MG63 (cell line): Measurements from ENCODE around the gene IRF1. TPM values are rescaled to one million over a fixed set of nuclear protein-coding genes. Genes with fewer than 3 reads are reported as not detected.

Source experiments
- DNase-seq: peaks from one replicate; pipeline ENCODE4 v3.0.0-alpha.2; 2020
- H3K27me3 ChIP-seq: fragments of 250-450 bp; sonication (Bioruptor Pico); 2 replicates; pipeline ENCODE4 v1.5.1; 2020; ENCODE audit warnings: mild to moderate bottlenecking, moderate library complexity
- H3K36me3 ChIP-seq: fragments of 250-450 bp; sonication (Bioruptor Pico); 2 replicates; pipeline ENCODE4 v1.5.1; 2020; ENCODE audit warnings: mild to moderate bottlenecking, moderate library complexity
- H3K4me3 ChIP-seq: fragments of 250-450 bp; sonication (Bioruptor Pico); 2 replicates; pipeline ENCODE4 v1.5.1; 2020; ENCODE audit warnings: mild to moderate bottlenecking, moderate library complexity
- H3K9me3 ChIP-seq: fragments of 250-450 bp; sonication (Bioruptor Pico); 2 replicates; pipeline ENCODE4 v1.5.1; 2020; ENCODE audit warnings: mild to moderate bottlenecking, moderate library complexity
- total RNA-seq: library from RNA; depleted of rRNA; stranded (reverse); fragments of >200 nt; shearing (Covaris generic); gene quantifications from 2 replicates; pipeline ENCODE4 v1.2.3, GENCODE V29; 2014; ENCODE audit warnings: low replicate concordance

Gene IRF1
- total RNA-seq, 1 experiment from 2014 or later, result 34.7 TPM

DNA sequence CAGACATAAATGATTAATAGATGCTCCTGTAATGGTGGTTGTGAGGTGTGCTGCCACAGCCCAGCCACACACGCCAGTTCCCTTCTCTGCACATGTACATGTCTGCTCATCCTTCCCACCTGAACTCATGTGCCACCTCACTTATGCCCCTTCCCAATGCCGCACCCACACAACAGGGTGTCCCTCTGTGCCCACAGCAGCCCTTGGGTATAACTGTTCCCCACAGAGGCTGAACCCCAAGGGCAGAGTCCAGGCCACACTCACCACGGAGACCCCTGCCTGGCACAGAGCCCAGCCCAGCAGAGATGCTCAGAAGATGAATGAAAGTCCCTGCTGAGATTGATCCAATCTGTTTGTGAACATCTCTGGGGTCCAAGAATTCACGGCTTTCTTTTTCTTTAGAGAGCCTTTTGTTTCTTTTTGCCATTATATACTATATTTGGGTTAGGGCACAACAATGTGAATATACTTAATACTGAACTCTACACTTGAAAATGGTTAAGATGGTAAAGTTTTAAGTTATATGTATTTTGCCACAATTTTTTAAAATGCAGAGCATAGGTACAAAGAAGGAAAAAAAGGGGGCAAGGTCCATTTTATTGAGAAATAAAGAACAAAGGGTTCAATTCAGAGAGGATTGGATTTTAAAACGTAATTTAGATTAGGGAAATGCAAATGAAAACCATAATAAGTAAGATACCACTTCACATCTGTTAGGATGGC is 29.6 kb downstream of the IRF1 start:
- no peak for DNase-seq
- H3K27me3 ChIP-seq, result no peaks in the 10 kb centered on the region
- peaks cover 6% of the 10 kb centered on the region for H3K36me3 ChIP-seq
- no peaks in the 10 kb centered on the region for H3K9me3 ChIP-seq
- H3K4me3 ChIP-seq, result no peak overlapping the region

DNA sequence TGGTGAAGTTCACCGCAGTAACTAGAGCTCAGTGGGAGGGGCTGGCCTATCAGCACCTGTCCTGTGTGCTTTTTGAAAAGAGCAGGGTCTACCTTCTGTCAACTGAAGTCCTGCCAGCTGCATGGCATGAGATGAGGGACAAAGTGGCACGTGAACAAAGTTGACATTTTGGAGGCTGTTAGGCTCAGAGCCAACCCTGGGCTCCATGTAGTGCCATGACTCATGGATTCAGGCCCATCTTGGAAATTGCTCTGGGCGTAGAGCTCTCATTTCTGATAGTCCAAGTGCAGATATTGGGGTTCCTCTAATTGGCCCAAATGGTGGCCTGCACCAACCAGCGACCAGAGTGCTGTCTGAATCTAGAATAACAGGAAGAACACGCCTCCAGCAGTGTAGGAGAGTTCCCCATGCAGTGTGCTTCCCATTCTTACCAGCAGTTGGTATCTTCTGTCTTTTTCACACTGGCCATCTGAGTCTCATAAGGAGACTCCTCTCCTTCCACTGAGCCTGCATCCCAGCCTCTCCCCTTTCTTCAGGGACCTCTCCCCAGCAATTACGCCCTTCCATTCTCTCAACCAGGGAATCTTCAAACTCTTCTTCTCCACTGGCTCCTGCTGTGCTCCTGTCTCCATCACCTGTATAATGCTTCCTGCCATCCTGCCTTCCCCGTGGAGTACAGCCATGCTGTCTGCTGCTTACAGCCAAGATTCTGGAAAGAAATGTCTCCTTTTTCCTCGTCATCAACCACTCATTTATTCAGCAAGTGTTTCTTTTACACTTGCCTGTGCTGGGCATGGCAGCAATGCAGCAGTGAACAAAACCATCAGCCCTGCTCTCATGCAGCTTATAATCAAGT is 30.4 kb downstream of the IRF1 start:
- no peaks in the 10 kb centered on the region for H3K9me3 ChIP-seq
- no peak overlapping the region for H3K4me3 ChIP-seq
- no peak for DNase-seq
- no peaks in the 10 kb centered on the region for H3K27me3 ChIP-seq
- peaks cover 6% of the 10 kb centered on the region for H3K36me3 ChIP-seq

DNA sequence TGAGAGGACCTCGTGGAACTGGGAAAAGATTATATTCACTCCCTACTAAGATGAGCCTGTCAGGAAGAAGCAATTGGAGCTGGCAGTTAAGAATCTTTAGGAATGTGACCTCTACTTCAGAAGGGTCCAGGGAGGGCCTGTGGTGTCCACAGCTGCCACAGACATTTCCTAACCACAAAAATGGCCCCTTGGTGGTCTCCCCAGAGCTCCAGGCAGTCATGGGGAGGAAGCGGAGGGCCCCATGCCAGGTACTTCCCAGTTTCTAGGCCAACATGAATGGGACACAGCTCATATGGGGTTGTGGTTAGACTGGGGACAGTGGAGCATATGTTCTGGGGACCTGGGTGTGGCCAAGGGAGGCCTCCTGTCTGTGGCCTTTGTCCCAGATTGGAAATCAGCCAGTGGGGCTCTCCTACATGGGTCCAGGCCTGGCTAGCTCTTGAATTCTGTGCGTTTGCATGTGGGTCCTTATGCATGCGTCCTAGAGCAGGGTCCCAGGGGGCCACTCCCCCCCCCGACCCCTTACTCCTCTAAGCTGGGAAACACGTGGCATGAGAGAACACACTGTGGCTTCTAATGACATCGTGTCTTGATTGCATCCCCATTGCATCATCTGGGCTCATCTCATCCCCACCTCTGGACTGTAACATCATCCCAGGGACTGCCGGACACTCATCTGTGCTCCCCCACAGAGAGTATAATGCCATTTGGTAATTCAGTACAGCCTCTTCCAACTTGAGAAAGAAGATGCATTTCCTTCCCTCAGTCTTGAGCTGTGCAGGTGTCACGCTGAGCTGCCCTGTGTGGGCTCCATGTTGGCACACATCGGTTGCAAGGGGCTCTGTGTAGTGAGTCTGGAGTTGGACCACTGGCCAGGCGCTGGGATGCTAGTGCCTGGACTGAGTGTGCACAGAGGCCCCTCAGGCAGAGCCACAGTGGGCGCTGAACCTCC is 31.3 kb downstream of the IRF1 start:
- H3K4me3 ChIP-seq, result no peak overlapping the region
- DNase-seq, result peak; percentile 19
- H3K36me3 ChIP-seq, result peaks cover 3% of the 10 kb centered on the region; the same call in 1 of the 2 replicates
- H3K27me3 ChIP-seq, result no peaks in the 10 kb centered on the region
- H3K9me3 ChIP-seq, result no peaks in the 10 kb centered on the region

DNA sequence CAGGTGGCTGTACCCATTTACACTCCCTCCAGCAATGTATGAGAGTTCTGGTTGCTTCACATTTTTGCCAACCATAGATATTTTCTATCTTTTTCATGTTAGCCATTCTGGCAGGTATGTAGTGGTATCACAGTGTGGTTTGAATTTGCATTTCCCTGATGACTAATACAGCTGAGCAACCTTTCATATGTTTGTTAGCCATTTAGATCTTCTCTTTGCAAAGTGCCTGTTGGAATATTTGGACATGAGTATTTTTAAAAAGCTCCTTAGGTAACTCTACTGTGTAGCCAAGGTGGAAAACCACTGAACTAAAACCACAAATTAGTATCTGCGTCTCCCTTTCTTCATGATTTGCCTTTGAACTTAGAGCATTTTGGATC is 31.9 kb downstream of the IRF1 start:
- peaks cover 3% of the 10 kb centered on the region; the same call in 1 of the 2 replicates for H3K36me3 ChIP-seq
- DNase-seq, result no peak
- H3K4me3 ChIP-seq, result no peak overlapping the region
- H3K27me3 ChIP-seq, result no peaks in the 10 kb centered on the region
- H3K9me3 ChIP-seq, result no peaks in the 10 kb centered on the region

DNA sequence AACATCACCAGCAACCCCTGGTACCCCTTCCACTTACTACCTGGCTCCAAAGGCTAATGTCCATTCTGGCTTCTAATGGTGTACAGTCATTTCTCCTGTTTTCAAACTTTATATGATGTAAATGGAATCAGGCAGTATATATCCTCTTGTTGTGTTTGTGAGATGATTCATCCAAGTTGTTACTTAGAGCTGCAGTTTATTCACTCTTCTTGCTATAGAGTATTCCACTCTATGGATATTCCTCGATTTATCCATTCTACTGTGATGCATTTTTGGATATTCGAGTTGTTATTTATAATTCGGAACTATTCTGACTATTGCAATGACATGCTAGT is 32.4 kb downstream of the IRF1 start:
- Histone ChIP-seq H3K36me3 (peaks cover 3% of the 10 kb centered on the region; the same call in 1 of the 2 replicates), H3K27me3 (no peaks in the 10 kb centered on the region), H3K4me3 (no peak overlapping the region), H3K9me3 (no peaks in the 10 kb centered on the region)
- DNase-seq, result no peak

GRCh38 chr5:132457371-132458225 is 33.0 kb downstream of the IRF1 start:
- Histone ChIP-seq H3K27me3 (no peaks in the 10 kb centered on the region), H3K36me3 (peaks cover 3% of the 10 kb centered on the region; the same call in 1 of the 2 replicates), H3K9me3 (no peaks in the 10 kb centered on the region), H3K4me3 (no peak overlapping the region)
- DNase-seq, result peak; percentile 73

DNA sequence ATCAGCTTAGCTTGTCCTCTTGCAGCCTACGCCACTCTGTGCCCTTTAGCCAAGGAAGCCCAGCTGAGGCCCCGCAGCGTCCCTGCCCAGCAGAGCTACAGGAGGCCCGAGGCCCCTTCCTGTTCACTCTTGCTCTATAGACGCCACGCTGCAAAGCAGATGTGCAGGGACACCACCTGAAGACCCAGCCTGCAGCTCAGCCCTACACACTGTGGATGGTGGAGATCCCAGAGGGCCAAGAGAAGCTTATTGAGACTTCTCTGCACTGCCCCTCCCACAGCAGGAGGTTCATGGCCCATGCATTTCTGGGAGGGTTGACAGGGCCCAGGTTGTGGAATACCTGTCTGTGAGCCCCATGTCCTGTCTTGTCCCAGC is 33.6 kb downstream of the IRF1 start:
- Histone ChIP-seq H3K36me3 (peaks cover 3% of the 10 kb centered on the region; the same call in 1 of the 2 replicates), H3K9me3 (no peaks in the 10 kb centered on the region), H3K27me3 (no peaks in the 10 kb centered on the region), H3K4me3 (no peak overlapping the region)
- no peak for DNase-seq

GRCh38 chr5:132456296-132456986 is 34.1 kb downstream of the IRF1 start:
- Histone ChIP-seq H3K27me3 (no peaks in the 10 kb centered on the region), H3K9me3 (no peaks in the 10 kb centered on the region), H3K4me3 (no peak overlapping the region), H3K36me3 (peaks cover 3% of the 10 kb centered on the region; the same call in 1 of the 2 replicates)
- peak; percentile 80 for DNase-seq

DNA sequence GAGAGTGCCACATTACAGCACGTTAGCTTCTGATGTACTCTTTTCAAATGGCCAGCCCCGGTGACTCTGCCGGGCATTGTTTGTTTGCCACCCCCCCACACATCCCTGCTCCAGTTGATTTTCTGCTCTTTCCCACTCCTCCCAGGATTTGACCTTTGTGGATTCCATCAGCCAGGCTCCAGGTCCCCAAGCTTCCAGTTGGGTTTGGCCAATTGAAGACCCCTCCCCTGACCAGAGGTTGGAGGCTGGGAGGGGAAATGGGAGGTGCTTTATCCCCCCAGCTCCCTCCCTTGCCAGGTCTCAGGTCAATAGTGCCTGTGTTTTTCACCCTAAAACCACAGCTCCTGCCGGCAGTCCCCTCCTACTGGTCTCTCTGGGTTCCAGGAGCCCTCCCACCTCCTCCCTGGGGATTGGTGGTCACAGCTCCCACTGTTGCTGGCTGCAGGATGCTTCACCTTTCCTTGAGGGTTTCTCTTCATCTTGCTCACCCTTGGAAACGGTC is 34.9 kb downstream of the IRF1 start:
- no peaks in the 10 kb centered on the region for H3K27me3 ChIP-seq
- H3K36me3 ChIP-seq, result peaks cover 3% of the 10 kb centered on the region; the same call in 1 of the 2 replicates
- H3K4me3 ChIP-seq, result no peak overlapping the region
- H3K9me3 ChIP-seq, result no peaks in the 10 kb centered on the region
- no peak for DNase-seq

DNA sequence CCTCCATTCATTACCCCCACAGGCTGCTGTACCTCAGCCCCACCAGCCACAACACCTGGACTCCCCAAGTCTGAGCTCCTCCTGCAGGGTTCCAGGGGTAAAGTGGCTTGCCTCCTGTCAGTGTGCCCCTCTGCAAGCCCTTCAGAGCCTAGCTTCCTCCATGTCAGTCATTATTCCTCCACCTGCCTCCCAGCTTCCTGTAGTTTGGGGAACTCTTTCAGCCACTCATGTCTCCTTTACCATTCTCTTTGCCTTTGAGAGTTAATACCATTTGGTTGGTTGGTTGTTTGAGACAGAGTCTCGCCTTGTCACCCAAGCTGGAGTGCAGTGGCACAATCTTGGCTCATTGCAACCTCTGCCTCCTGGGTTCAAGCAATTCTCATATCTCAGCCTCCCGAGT is 36.2 kb downstream of the IRF1 start:
- no peak overlapping the region for H3K4me3 ChIP-seq
- no peak for DNase-seq
- H3K36me3 ChIP-seq, result peaks cover 3% of the 10 kb centered on the region
- no peaks in the 10 kb centered on the region for H3K9me3 ChIP-seq
- H3K27me3 ChIP-seq, result no peaks in the 10 kb centered on the region

DNA sequence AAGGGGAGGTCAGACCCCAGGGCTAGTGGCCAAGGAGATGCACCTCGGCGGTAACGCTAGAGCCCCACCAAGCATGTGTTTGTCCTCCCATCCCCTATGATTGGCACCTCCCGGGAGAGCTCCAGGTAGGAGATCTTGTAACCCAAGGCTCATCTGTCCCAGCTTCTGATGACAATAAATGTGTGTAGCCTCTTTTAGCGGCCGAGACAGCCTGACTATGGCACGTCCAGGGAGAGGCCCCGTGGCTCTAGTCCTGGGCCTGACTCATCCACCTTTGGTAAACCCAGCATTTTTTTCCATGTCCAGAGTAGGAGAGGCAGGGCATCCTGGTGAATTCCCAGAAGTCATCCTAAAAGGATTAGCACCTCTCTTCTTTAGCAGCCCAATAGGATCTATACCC is 39.2 kb downstream of the IRF1 start:
- Histone ChIP-seq H3K27me3 (no peaks in the 10 kb centered on the region), H3K4me3 (no peak overlapping the region), H3K36me3 (peaks cover 10% of the 10 kb centered on the region), H3K9me3 (peaks cover 6% of the 10 kb centered on the region; the same call in 1 of the 2 replicates)
- peak; percentile 62 for DNase-seq

DNA sequence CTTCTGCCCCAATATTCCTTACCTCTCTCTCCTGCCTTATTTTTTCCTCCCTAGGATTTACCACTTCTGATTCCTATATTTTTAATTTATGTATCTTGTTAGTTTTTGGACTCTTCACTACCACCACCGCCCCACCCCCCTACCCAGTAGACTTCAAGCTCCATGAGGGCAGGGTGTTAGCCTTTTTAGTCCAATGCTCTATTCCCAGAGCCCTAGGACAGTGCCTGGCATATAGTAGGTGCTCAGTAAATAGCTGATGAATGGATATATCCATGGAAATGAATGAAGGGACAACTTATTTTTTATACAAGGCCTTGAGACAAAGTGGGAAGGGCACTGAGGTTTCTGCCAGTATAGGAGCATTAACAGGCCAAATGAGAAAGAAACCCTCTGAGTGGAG is 41.5 kb downstream of the IRF1 start:
- peaks cover 6% of the 10 kb centered on the region; the same call in 1 of the 2 replicates for H3K9me3 ChIP-seq
- no peak for DNase-seq
- H3K4me3 ChIP-seq, result no peak overlapping the region
- H3K36me3 ChIP-seq, result peaks cover 10% of the 10 kb centered on the region
- H3K27me3 ChIP-seq, result no peaks in the 10 kb centered on the region

GRCh38 chr5:132447196-132447595 is 43.4 kb downstream of the IRF1 start:
- no peaks in the 10 kb centered on the region for H3K27me3 ChIP-seq
- no peak for DNase-seq
- H3K4me3 ChIP-seq, result no peak overlapping the region
- H3K36me3 ChIP-seq, result peaks cover 10% of the 10 kb centered on the region
- peaks cover 6% of the 10 kb centered on the region; the same call in 1 of the 2 replicates for H3K9me3 ChIP-seq

GRCh38 chr5:132446621-132447020 is 44.0 kb downstream of the IRF1 start:
- peaks cover 6% of the 10 kb centered on the region; the same call in 1 of the 2 replicates for H3K9me3 ChIP-seq
- DNase-seq, result peak; percentile 82
- H3K36me3 ChIP-seq, result peaks cover 10% of the 10 kb centered on the region
- H3K27me3 ChIP-seq, result no peaks in the 10 kb centered on the region
- no peak overlapping the region for H3K4me3 ChIP-seq

- H3K9me3 ChIP-seq, result peaks cover 6% of the 10 kb centered on the region; the same call in 1 of the 2 replicates
- H3K4me3 ChIP-seq, result no peak overlapping the region
- no peaks in the 10 kb centered on the region for H3K27me3 ChIP-seq
- peaks cover 10% of the 10 kb centered on the region for H3K36me3 ChIP-seq
- DNase-seq, result no peak
Measured at GRCh38 chr5:132445930-132446329, 44.6 kb downstream of the IRF1 start.
